Stimulated activated CD4-positive, alpha-beta T cell treated with anti-CD3 and anti-CD28 coated beads, Interleukin-15, amount 100 ng/mL, for 48 hours (primary cell): ENCODE data around the gene IL1B.
A peak's percentile ranks its signal among the peaks of the same experiment; 100 is the strongest.
"Not testable (repeated sequence)": the region's sequence is repeated elsewhere in the genome, so short reads cannot be mapped to it uniquely, and the experiment has no call there.

ENCODE experiments used
- DNase-seq, 2 donors: peaks; one replicate each; pipeline ENCODE4 v3.0.0-alpha.2; 2020; ENCODE audit warnings: low read depth in 2 of 2

The IL1B gene

DNA sequence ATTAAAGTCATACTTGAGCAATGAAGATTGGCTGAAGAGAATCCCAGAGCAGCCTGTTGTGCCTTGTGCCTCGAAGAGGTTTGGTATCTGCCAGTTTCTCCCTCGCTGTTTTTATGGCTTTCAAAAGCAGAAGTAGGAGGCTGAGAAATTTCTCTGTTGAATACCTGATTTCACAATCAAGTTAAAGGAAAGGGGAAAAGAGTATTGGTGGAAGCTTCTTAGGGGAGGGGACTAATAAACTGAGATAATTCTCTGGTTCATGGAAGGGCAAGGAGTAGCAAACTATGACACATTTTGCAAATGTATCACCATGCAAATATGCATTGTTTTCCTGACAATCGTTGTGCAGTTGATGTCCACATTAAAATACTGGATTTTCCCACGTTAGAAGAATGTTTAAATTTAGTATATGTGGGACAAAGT, at the start of gene IL1B:
Gene IL1B (minus strand): TSS at position 85 of the 423 bp plus-strand sequence. CDS start 550 bp downstream, outside the sequence.
- DNase-seq, result no peak

GRCh38 chr2:112886291-112886690, 49.7 kb upstream of the IL1B start:
- no peak for DNase-seq

- DNase-seq, result no peak
Measured at GRCh38 chr2:112885506-112885902, 48.9 kb upstream of the IL1B start.

DNA sequence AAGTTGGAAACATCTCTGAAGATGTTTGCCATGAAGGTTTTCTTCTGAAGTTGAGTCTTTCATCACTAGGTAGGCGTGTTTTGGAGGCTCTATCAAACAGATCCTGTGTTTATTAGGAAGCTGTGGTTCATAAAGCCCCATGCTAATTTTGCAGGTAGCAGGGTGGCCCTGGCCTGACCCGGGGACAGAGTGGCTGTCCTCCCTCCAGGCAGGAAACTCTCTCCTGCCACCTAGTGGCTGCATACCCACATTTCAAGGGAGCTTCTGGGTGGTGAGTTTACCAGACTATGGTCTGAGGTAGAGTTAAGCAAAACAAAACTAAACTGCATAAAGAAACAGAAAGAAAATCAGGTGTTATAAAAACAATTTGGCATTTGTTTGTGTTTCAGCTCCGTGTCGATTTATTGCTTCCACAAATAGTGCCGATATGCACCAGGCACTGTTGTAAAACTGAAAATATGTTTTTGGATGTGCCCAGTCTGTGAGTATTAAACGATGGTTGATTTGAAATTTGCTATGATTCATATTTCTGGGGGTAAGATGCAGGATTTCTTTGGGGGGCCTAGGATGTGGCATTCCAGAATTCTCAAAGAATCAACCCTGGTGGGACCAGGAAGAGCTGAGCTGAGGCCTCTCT, 48.4 kb upstream of the IL1B start:
- peak; percentile 48 to 72 for DNase-seq

DNA sequence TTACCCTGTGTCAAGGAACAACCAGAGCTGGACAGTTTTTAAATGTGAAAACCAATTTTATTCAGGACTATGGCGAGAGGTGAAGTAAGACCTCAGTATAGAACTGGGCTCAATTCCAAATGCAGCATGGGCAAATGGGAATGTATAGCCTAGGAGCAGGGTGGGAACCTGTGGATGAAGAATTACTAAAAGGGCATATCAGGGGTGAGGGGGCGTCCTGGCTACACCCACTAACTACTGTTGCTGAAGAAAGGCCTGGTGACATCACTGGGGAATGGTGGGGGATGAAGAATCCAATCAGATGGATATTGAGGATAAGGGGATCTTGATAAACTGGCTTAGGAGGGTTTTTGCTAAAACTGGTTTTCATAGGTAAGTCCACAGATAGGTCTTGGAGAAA, 47.1 kb upstream of the IL1B start:
- no peak for DNase-seq

DNA sequence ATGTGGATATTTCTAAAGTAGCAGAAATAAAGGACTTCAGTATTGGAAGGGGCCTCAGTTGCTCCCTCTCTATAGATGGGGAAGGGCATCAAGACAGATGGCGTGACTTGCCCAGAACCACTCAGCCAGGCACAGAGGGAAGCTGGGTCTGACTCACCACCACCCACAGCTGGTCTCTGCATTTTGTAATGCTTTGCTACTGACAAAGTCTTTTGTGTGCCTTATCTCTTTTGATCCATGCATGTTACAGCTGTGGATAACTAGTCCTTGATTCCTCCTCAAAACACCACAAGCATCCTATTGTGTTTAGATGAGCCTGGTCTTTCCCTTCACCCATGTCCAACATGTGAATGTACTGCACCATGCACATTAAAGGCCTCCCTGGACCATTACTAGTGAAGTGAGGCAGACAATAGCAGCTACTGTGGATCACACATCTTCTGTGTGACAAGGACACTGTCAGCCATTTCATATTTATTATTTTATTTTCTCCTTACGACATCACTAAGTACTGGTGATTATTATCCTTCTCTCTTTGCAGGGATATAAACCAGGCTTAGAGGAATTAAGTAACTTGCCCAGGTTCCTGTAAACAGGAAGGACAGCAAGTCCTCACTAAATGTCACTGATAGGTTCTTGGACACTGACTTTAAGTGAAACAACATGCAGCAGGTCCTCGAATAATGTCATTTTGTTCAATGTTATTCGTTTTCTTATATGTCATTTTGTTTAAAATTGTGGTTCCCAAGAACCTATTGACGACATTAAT, 44.8 kb upstream of the IL1B start:
- peak; percentile 24 to 38 for DNase-seq

GRCh38 chr2:112880696-112881095, 44.1 kb upstream of the IL1B start:
- DNase-seq, result no peak

- no peak for DNase-seq
Measured at GRCh38 chr2:112880091-112880531, 43.5 kb upstream of the IL1B start.

DNA sequence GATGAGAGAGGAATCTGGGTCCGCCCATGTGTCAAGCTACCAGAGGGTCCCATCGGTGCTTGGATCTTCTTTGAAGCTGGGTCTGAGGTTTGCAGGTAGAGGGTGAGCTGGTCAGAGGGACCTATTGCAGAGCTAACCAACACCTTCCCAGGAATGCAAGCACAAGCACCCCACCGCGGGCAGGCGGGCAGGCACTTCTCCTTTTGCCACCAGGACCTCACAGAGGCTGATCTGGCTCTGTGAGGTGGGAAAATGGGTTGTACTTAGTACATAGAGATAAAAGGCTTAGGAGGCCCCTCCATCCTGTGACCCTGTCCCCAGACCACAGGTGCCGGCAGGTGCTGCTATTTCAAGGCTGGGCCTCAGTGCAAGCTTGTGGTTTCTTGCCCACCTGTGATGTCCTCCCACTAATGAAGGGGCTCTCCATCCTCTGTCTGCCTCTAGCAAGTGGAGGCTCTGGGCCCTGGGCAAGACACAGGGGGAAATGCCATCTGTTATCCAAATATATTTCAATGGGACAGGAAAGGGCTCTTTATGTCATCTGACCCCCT, 43.0 kb upstream of the IL1B start:
- no peak for DNase-seq

DNA sequence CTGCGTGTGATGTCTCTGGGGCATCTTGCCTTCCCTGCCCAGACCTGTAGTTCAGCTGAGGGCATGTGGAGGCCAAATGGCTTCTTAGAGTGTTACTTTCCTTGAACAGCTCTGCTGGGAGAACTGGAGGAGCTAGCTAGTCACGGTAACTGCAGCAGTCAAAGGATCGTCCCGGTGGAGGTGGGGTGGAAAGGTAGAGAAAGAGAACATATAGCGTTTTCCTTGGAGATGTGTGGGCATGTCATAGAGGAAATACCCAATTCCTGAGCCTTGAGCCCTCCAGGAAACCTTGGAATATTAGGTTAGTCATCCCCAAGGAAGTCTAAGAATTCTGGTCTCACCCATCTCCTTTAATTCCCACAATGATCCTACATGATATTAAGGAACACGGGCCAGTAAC, 40.8 kb upstream of the IL1B start:
- DNase-seq, result no peak

DNA sequence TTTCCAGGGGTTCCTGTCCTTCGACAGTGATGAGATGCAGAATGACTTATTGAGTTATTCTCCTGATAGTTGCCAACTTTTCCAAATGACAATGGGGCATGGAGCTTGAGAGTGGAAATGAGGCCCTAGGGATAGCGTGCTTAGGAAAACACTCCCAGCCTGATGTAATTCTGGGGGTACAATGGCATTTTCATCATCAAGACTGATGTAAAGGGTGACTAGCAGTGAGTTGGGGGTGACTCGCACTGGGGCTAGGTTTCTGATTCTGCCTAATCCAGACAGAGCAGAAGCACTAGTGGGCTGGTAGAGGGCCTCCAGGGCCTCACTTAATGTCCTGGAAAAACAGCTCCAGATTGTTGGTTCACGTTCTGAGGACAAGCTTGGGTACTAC, 40.4 kb upstream of the IL1B start:
- DNase-seq, result no peak

- DNase-seq, result no peak
Measured at GRCh38 chr2:112876257-112876970, 39.8 kb upstream of the IL1B start.

- no peak for DNase-seq
Measured at GRCh38 chr2:112870841-112871835, 34.6 kb upstream of the IL1B start.

GRCh38 chr2:112869258-112869842, 32.8 kb upstream of the IL1B start:
- no peak for DNase-seq

DNA sequence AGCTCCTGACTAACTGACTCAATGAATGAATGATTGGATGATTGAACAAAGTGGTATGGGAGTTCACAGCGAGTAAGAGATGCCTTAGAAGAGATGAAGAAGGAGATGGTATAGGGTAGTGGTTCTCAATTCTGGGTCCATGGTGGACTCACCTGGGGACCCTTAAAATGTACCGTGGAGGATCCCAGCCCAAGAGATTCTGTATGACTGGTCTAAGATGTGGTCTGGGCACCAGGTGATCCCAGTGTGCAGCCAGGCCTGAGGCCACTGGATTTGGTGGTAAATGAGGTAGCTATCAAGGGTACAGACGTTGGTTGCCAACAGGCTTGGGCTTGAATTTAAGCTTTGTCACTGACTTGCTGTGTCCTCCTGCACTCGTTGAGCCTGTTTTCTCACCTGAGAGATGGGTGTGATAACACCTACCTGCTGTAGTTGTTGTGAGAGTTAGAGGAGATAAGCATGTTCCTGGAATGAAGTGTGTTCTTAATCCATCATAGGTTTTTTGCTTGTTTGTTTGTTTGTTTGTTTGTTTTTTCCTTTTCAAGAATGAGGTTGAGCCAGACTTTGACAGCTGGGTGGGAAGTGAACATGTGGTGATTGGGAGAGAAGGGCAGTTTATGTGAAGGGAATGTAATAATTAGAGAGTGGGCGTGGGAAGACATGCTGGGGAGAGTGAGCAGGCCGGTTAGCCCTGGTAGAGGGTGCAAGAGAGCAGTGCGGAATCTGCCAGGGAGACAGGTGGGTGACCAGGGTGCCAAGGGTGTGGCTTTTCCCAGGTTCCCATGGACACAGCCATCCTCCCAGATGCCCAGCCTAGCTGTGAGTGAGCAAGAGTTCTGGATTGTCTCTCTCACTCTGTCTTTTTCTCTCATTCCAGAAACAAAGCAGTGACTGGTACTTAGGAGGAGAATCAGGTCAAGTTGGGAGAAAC, 31.4 kb upstream of the IL1B start:
- no peak for DNase-seq

DNA sequence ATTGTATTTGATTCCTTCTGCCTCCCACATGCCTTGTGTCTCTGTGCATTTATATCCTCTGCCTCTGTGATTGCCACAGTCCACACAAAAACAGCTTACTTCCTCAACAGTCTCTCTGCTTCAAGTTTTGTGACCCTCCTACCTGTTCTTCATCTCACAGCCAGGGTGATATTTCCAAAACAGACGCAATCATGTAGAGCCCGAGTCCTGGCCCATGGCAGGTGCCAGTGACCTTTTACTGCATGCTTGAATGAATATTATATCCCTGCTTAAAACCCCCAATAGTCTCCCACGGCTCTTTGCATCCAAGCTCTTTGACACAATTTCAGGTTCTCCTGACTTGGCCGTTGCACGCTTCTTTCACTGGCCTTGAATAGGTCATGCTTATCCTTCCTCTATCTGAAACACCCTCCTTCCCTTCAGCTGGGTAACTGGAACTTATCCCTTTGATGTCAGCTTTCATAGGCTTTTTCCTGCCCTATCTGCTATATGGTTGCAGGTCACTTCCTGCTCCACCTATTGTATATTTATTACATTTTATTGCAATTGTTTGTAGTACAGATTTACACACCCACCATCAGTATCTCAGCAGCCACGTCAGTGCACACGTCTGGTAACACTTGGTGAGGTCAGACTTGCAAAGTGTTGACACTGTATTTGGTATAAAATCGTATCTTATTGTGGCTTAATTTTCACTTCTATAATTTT, 29.7 kb upstream of the IL1B start:
- DNase-seq, result no peak

GRCh38 chr2:112864072-112864471, 27.5 kb upstream of the IL1B start:
- DNase-seq, result no peak

GRCh38 chr2:112859406-112860183, 23.0 kb upstream of the IL1B start:
- DNase-seq, result not testable (repeated sequence)
